Measurements from ENCODE around the gene CCDC148. TPM values are rescaled to one million over a fixed set of nuclear protein-coding genes. Genes with fewer than 3 reads are reported as not detected.

CCDC148 gene
- total RNA-seq, 4 donors from 2014 or later, result 0.19 to 0.31 TPM; not detected in 2

DNA sequence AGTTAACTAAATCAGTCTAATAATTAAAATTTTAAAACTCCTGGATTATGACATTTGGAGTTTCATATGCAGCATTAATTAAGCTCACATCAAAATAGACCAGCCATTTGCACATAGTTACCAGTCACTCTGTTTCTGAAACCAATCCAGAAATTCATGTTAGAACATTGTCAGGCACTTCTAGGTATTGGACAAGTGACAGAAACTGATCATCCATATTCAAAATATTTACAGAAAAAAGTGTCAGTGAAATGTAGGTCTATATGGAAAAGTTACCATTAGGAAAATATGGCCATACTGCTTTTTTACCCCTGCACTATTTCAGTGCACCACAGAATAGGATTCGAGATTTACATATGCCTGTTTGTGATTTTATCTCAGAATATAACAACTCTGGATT, 321.5 kb downstream of the CCDC148 start:
- H3K4me3 ChIP-seq, result no peak overlapping the region
- 37 to 39% methylated on average over 1 of the region's 1 CpG for WGBS, 2 donors
- H3K27me3 ChIP-seq, result no peaks in the 10 kb centered on the region
- no peak overlapping the region for H3K27ac ChIP-seq
- DNase-seq, result no peak
- no peaks in the 10 kb centered on the region for H3K4me1 ChIP-seq
- TF ChIP-seq POLR2A (IDR thresholded peaks at IDR 0.05) (no peak), CTCF (IDR thresholded peaks at IDR 0.05) (no peak)
- H3K36me3 ChIP-seq, result no peaks in the 10 kb centered on the region
- intact Hi-C loops (cut with DNase I), result no loop called here
- no peaks in the 10 kb centered on the region for H3K9me3 ChIP-seq

DNA sequence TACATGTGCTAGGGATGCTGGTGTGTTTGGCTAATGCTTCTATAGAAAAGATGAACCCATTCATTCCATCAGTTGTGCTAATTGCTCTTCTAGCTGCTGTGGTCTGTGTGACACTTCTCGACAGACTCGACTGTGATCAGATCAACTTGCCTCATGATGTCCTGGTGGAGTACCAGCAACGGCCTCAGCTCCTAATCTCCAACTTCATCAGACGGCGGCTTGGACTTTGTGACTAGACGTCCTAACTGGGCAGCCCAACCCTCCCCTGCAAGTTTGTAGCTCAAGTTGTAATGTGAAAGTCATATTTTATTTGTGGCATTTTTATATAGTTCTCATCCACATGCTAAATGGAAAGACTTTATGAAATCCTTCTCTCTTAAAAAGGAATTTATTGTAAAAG, 321.9 kb downstream of the CCDC148 start:
- H3K27ac ChIP-seq, result no peak overlapping the region
- no peaks in the 10 kb centered on the region for H3K27me3 ChIP-seq
- no peaks in the 10 kb centered on the region for H3K9me3 ChIP-seq
- no peak overlapping the region for H3K4me3 ChIP-seq
- DNase-seq, result no peak
- intact Hi-C loops (cut with DNase I), result no loop called here
- H3K36me3 ChIP-seq, result no peaks in the 10 kb centered on the region
- 78 to 96% methylated on average over 4 to 6 of the region's 6 CpGs for WGBS, 2 donors
- TF ChIP-seq CTCF (IDR thresholded peaks at IDR 0.05) (no peak), POLR2A (IDR thresholded peaks at IDR 0.05) (no peak)
- H3K4me1 ChIP-seq, result no peaks in the 10 kb centered on the region

- no peaks in the 10 kb centered on the region for H3K36me3 ChIP-seq
- no peaks in the 10 kb centered on the region for H3K9me3 ChIP-seq
- WGBS, 2 donors, result 83 to 86% methylated on average over 4 of the region's 4 CpGs
- TF ChIP-seq POLR2A (IDR thresholded peaks at IDR 0.05), result no peak
- TF ChIP-seq CTCF (IDR thresholded peaks at IDR 0.05), result no peak
- intact Hi-C loops (cut with DNase I), result no loop called here
- DNase-seq, result no peak
- H3K27me3 ChIP-seq, result no peaks in the 10 kb centered on the region
- no peaks in the 10 kb centered on the region for H3K4me1 ChIP-seq
- no peak overlapping the region for H3K27ac ChIP-seq
- H3K4me3 ChIP-seq, result no peak overlapping the region
Observed at GRCh38 chr2:158134055-158134454, 322.5 kb downstream of the CCDC148 start.

DNA sequence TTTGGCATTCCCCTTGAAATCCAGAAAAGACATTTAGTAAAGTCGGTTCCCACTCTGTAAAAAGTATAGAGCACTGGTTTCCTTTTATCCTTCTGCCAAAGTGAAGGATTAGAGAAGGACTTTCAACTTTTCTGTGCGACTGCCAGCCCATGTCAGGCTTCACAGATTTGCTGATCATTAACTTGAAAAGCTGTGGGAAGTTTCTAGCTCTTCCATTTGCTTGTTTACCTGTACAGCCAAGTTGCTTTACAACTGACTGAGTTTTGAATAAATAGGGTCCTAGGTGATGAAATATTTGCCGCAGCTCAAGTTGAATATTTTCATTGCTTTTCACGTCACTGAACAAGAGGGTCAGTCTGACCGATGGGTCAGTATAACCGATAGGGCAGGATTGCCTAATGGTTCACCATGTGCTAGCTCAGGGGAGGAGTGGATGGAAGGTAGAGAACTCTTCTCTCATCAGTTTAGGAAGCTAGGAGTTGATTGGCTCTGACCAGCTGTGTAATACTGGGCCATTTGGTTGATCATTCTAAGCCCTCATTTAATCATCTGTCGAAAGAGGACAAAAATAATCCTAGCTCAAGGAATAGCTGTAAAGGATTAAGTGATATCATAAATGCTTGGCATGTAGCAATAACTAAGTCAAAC, 324.5 kb downstream of the CCDC148 start:
- Histone ChIP-seq H3K9me3 (no peaks in the 10 kb centered on the region), H3K4me1 (no peaks in the 10 kb centered on the region), H3K4me3 (no peak overlapping the region), H3K36me3 (no peaks in the 10 kb centered on the region), H3K27ac (no peak overlapping the region), H3K27me3 (no peaks in the 10 kb centered on the region)
- TF ChIP-seq POLR2A (IDR thresholded peaks at IDR 0.05) (no peak), CTCF (IDR thresholded peaks at IDR 0.05) (no peak)
- intact Hi-C loops (cut with DNase I), result no loop called here
- DNase-seq, result no peak
- 51 to 68% methylated on average over 6 to 7 of the region's 7 CpGs for WGBS, 2 donors

- Histone ChIP-seq H3K4me3 (no peak overlapping the region), H3K27me3 (no peaks in the 10 kb centered on the region), H3K27ac (no peak overlapping the region), H3K36me3 (no peaks in the 10 kb centered on the region), H3K9me3 (no peaks in the 10 kb centered on the region), H3K4me1 (no peaks in the 10 kb centered on the region)
- DNase-seq, result no peak
- intact Hi-C loops (cut with DNase I), result no loop called here
- 33 to 62% methylated on average over 1 of the region's 1 CpG for WGBS, 2 donors
- TF ChIP-seq CTCF (IDR thresholded peaks at IDR 0.05), result no peak
- no peak for TF ChIP-seq POLR2A (IDR thresholded peaks at IDR 0.05)
Observed at GRCh38 chr2:158131483-158131912, 325.1 kb downstream of the CCDC148 start.

All from esophagus squamous epithelium (tissue), 5 donors.